ENCODE data around the gene NLN. TPM values are rescaled to one million over a fixed set of nuclear protein-coding genes. Genes with fewer than 3 reads are reported as not detected.
"Not testable (repeated sequence)": the region's sequence is repeated elsewhere in the genome, so short reads cannot be mapped to it uniquely, and the experiment has no call there.

Gene NLN
- total and polyA plus RNA-seq, 4 donors = 21.7 to 38.6 (median 24.2) TPM

DNA sequence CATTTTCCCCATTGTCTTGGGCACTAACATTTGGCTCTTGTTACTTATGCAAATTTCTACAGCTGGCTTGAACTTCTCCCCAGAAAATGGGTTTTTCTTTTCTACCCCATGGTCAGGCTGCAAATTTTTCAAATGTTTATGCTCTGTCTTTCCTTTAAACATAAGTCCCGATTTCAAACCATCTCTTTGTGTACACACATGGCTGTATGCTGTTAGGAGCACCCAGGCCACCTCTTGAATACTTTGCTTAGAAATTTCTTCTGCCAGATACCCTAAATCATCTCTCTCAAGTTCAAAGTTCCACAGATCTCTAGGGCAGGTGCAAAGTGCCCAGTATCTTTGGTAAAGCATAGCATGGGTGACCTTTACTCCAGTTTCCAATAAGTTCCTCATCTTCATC, 45.6 kb downstream of the NLN start:
- DNase-seq (ENCODE audit: low read depth in 4 of 6, low spot score in 6 of 6) = no peak
- no peak overlapping the region for H3K27ac ChIP-seq (ENCODE audit: low read depth, low read length)
- H3K4me3 ChIP-seq (ENCODE audit: low read depth, low read length) = no peak overlapping the region
- H3K36me3 ChIP-seq (ENCODE audit: control insufficient read depth, insufficient read depth, low read length) = peaks cover 4% of the 10 kb centered on the region
- 100% methylated on average over 1 of the region's 1 CpG for WGBS (ENCODE audit: insufficient coverage)
- H3K4me1 ChIP-seq (ENCODE audit: control insufficient read depth, insufficient read depth, low read length) = no peaks in the 10 kb centered on the region
- peaks cover 2% of the 10 kb centered on the region for H3K9me3 ChIP-seq (ENCODE audit: control insufficient read depth, insufficient read depth, low read length)
- H3K27me3 ChIP-seq (ENCODE audit: control insufficient read depth, insufficient read depth, low read length) = no peaks in the 10 kb centered on the region

DNA sequence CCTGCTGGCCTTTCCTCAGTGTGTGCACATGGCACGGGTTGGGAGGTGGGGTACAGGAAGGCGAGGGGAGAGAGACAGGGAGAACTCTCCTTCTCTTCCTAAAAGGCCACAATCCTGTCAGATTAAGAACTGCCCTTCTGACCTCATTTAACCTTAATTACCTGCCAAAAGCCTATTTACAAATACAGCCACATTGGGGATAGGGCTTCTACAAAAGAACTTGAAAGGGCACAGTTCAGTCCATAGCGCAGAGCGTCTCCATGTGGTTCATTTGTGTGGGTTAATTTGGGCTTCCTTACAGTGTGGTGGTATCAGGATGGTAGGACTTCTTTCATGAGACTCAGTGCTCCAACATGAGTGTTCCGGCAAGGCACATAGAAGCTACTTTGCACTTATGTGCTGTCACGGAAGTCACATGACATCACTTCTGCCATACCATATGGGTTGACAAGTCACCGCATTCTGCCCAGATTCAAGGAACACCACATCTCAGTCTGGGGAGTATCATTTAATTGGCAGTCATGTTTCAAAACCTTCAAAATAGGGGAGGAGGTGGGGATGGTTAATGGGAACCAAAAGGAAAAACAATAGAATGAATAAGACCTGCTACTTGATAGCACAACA, 46.8 kb downstream of the NLN start:
- Histone ChIP-seq H3K4me3 (ENCODE audit: low read depth, low read length) (no peak overlapping the region), H3K27ac (ENCODE audit: low read depth, low read length) (no peak overlapping the region), H3K9me3 (ENCODE audit: control insufficient read depth, insufficient read depth, low read length) (peaks cover 2% of the 10 kb centered on the region), H3K36me3 (ENCODE audit: control insufficient read depth, insufficient read depth, low read length) (peaks cover 9% of the 10 kb centered on the region), H3K4me1 (ENCODE audit: control insufficient read depth, insufficient read depth, low read length) (no peaks in the 10 kb centered on the region), H3K27me3 (ENCODE audit: control insufficient read depth, insufficient read depth, low read length) (no peaks in the 10 kb centered on the region)
- 100% methylated on average over 3 of the region's 7 CpGs for WGBS (ENCODE audit: insufficient coverage)
- DNase-seq (ENCODE audit: low read depth in 4 of 6, low spot score in 6 of 6) = no peak

DNA sequence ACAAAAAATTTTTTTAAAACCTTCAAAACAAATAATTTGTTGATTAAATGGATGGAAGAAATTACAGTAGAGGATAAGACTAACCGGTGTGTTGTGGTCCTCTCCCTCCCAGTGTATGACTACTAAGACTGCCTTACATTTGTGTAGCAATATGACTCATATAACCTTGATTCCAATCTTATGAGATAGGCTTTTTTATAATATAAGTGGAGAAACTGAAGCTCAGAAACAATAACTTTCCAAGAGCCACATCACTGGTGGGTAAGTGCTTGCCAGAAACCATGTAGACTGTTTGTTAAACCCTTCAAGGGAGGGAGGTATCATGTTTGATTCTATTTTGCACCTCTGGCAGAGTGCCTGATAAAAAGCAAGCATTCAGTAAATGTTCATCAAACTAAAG, 47.5 kb downstream of the NLN start:
- Histone ChIP-seq H3K9me3 (ENCODE audit: control insufficient read depth, insufficient read depth, low read length) (peaks cover 2% of the 10 kb centered on the region), H3K36me3 (ENCODE audit: control insufficient read depth, insufficient read depth, low read length) (peaks cover 9% of the 10 kb centered on the region), H3K27ac (ENCODE audit: low read depth, low read length) (no peak overlapping the region), H3K27me3 (ENCODE audit: control insufficient read depth, insufficient read depth, low read length) (no peaks in the 10 kb centered on the region), H3K4me1 (ENCODE audit: control insufficient read depth, insufficient read depth, low read length) (no peaks in the 10 kb centered on the region), H3K4me3 (ENCODE audit: low read depth, low read length) (no peak overlapping the region)
- no peak for DNase-seq (ENCODE audit: low read depth in 4 of 6, low spot score in 6 of 6)
- no CpG with 5 or more reads among the region's 1 CpG for WGBS (ENCODE audit: insufficient coverage)

DNA sequence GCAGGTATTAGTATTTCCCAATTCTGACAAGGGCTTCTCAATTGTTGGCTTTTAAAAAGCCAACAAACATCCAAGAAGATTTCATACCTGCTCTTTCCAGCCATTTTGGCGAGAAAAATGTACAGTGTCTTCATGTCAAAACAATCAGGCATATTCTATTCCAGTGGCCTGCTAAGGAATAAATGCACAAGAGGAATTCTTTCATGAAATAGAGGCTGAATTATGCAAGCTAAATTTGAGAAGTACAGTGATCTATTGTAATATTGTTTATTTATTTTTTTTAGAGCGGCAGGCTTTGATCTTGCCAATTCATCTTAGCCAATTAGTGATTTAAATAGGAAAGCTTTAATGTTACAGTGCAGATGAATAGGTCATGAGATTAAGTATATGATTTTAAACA, 49.3 kb downstream of the NLN start:
- Histone ChIP-seq H3K27me3 (ENCODE audit: control insufficient read depth, insufficient read depth, low read length) (no peaks in the 10 kb centered on the region), H3K4me3 (ENCODE audit: low read depth, low read length) (no peak overlapping the region), H3K4me1 (ENCODE audit: control insufficient read depth, insufficient read depth, low read length) (no peaks in the 10 kb centered on the region), H3K9me3 (ENCODE audit: control insufficient read depth, insufficient read depth, low read length) (peaks cover 2% of the 10 kb centered on the region), H3K36me3 (ENCODE audit: control insufficient read depth, insufficient read depth, low read length) (peaks cover 9% of the 10 kb centered on the region), H3K27ac (ENCODE audit: low read depth, low read length) (no peak overlapping the region)
- DNase-seq (ENCODE audit: low read depth in 4 of 6, low spot score in 6 of 6) = peak in 1 of 6 donors; percentile 18
- no CpG with 5 or more reads among the region's 2 CpGs for WGBS (ENCODE audit: insufficient coverage)

DNA sequence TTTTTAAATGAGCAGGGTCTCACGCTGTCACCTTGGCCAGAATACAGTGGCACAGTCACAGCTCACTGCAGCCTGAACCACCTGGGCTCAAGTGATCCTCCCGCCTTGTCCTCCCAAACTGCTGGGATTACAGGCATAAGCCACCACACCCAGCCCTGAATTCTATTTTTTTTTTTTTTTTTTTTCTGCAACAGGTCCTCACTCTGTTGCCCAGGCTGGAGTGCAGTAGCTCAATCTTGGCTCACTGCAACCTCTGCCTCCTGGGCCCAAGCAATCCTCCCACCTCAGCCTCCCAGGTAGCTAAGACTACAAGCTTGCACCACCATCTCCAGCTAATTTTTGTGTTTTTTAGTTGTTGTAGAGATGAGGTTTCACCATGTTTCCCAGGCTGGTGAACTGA, 51.0 kb downstream of the NLN start:
- 100% methylated on average over 1 of the region's 2 CpGs for WGBS (ENCODE audit: insufficient coverage)
- not testable (repeated sequence) for H3K36me3 ChIP-seq (ENCODE audit: control insufficient read depth, insufficient read depth, low read length); H3K4me3 ChIP-seq (ENCODE audit: low read depth, low read length); H3K4me1 ChIP-seq (ENCODE audit: control insufficient read depth, insufficient read depth, low read length); H3K27me3 ChIP-seq (ENCODE audit: control insufficient read depth, insufficient read depth, low read length); DNase-seq (ENCODE audit: low read depth in 4 of 6, low spot score in 6 of 6); H3K27ac ChIP-seq (ENCODE audit: low read depth, low read length); H3K9me3 ChIP-seq (ENCODE audit: control insufficient read depth, insufficient read depth, low read length)

DNA sequence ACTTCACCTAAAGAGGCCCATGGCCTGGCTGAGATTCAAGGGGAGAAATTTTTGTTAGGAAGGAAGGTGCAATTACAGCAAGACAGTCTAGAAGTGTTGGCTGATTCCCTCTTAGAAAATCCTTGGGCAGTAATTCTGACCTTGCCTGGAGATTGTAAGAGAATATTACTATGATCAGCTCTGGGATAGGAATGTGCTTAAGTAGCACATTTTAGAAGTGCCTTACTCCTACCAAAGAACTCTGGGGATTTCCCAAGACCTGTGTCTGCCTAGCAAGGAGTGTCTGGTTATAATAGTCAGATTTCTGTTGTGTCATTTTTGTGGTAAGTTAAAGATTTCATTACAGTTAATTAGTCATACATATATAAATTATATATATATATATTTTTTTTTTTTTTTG, 52.3 kb downstream of the NLN start:
- peaks cover 5% of the 10 kb centered on the region for H3K36me3 ChIP-seq (ENCODE audit: control insufficient read depth, insufficient read depth, low read length)
- no peaks in the 10 kb centered on the region for H3K4me1 ChIP-seq (ENCODE audit: control insufficient read depth, insufficient read depth, low read length)
- no peaks in the 10 kb centered on the region for H3K9me3 ChIP-seq (ENCODE audit: control insufficient read depth, insufficient read depth, low read length)
- H3K27ac ChIP-seq (ENCODE audit: low read depth, low read length) = no peak overlapping the region
- no peak overlapping the region for H3K4me3 ChIP-seq (ENCODE audit: low read depth, low read length)
- DNase-seq (ENCODE audit: low read depth in 4 of 6, low spot score in 6 of 6) = peak in 1 of 6 donors; percentile 21
- no peaks in the 10 kb centered on the region for H3K27me3 ChIP-seq (ENCODE audit: control insufficient read depth, insufficient read depth, low read length)

DNA sequence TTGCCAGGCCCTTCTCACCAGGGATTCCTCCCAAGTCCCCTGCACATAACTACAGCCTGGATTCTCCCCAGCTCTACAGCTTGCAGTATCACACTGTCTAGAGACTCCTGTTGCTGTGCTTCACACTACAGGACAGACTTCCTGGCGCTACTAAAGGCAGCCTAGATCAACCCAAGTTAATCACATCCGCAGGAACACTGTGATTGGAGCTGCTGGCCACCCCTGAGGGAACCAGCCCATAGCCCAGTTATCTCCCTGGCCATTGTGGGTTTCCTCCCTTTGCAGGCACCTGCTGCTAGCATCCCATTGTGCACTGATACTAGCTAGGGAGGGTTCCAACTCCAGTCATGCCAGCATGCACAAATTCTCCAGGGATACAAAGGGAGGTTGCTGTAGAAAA, 53.5 kb downstream of the NLN start:
- H3K27me3 ChIP-seq (ENCODE audit: control insufficient read depth, insufficient read depth, low read length) = no peaks in the 10 kb centered on the region
- no peak for DNase-seq (ENCODE audit: low read depth in 4 of 6, low spot score in 6 of 6)
- WGBS (ENCODE audit: insufficient coverage) = 100% methylated on average over 2 of the region's 2 CpGs
- peaks cover 6% of the 10 kb centered on the region for H3K36me3 ChIP-seq (ENCODE audit: control insufficient read depth, insufficient read depth, low read length)
- H3K4me3 ChIP-seq (ENCODE audit: low read depth, low read length) = no peak overlapping the region
- no peaks in the 10 kb centered on the region for H3K9me3 ChIP-seq (ENCODE audit: control insufficient read depth, insufficient read depth, low read length)
- no peak overlapping the region for H3K27ac ChIP-seq (ENCODE audit: low read depth, low read length)
- no peaks in the 10 kb centered on the region for H3K4me1 ChIP-seq (ENCODE audit: control insufficient read depth, insufficient read depth, low read length)

DNA sequence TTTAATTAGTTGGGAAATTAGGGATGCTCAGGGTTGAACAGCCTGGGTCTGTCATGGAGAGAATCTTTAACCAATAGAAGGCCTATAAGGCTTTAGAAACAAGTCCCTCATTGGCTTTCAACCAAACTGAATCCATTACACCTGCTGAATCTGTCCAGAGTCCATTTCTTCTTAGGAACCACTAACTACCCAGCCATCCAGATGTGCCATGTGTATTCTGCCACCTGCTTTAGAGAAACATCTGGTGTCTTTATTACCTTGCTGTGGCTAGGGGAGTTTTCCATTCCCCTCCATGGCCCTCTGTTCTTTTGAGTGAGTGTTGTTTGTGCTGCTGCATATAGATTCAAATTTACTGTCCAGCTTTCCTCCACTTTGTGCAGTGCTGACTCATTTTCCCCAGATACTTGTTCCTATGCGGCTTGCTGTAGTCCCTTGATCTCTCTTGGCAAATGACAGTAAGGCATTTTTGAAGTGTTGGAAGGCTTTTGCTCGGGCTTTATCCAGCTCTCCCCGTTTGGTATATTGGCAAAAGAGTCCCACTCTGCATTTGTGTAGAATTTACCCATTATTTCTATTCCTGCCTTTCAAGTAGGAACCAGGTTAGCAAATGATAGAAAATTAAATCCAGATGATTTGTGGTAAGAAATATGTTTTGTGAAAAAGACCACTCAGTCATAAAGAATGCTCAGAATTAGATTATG, 54.6 kb downstream of the NLN start:
- Histone ChIP-seq H3K27me3 (ENCODE audit: control insufficient read depth, insufficient read depth, low read length) (no peaks in the 10 kb centered on the region), H3K27ac (ENCODE audit: low read depth, low read length) (no peak overlapping the region), H3K4me3 (ENCODE audit: low read depth, low read length) (no peak overlapping the region), H3K9me3 (ENCODE audit: control insufficient read depth, insufficient read depth, low read length) (no peaks in the 10 kb centered on the region), H3K36me3 (ENCODE audit: control insufficient read depth, insufficient read depth, low read length) (peaks cover 9% of the 10 kb centered on the region), H3K4me1 (ENCODE audit: control insufficient read depth, insufficient read depth, low read length) (no peaks in the 10 kb centered on the region)
- WGBS (ENCODE audit: insufficient coverage) = no CpG with 5 or more reads among the region's 3 CpGs
- peak in 1 of 6 donors; percentile 59 for DNase-seq (ENCODE audit: low read depth in 4 of 6, low spot score in 6 of 6)

DNA sequence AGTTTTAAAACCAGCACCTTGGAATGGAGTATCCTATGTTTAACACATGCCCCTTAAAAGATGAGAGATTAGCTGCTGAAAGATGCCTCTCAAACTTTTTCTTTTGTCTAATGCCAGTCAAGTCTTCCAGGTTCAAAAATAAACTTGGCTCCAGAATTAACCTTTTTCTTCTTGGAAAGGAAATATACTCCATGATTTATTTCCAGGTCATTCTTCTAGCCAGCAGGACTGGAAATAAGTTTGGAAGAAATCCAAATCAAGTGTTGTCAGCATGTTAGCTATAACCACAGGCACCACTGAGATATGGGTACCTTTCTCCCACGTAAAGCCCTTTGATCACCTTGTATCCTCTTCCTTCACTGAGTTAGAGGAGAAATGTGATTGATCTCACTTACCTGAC, 56.1 kb downstream of the NLN start:
- H3K27ac ChIP-seq (ENCODE audit: low read depth, low read length) = no peak overlapping the region
- H3K27me3 ChIP-seq (ENCODE audit: control insufficient read depth, insufficient read depth, low read length) = no peaks in the 10 kb centered on the region
- no peaks in the 10 kb centered on the region for H3K9me3 ChIP-seq (ENCODE audit: control insufficient read depth, insufficient read depth, low read length)
- no peak overlapping the region for H3K4me3 ChIP-seq (ENCODE audit: low read depth, low read length)
- no CpG with 5 or more reads among the region's 1 CpG for WGBS (ENCODE audit: insufficient coverage)
- H3K36me3 ChIP-seq (ENCODE audit: control insufficient read depth, insufficient read depth, low read length) = peaks cover 3% of the 10 kb centered on the region
- no peaks in the 10 kb centered on the region for H3K4me1 ChIP-seq (ENCODE audit: control insufficient read depth, insufficient read depth, low read length)
- DNase-seq (ENCODE audit: low read depth in 4 of 6, low spot score in 6 of 6) = no peak

DNA sequence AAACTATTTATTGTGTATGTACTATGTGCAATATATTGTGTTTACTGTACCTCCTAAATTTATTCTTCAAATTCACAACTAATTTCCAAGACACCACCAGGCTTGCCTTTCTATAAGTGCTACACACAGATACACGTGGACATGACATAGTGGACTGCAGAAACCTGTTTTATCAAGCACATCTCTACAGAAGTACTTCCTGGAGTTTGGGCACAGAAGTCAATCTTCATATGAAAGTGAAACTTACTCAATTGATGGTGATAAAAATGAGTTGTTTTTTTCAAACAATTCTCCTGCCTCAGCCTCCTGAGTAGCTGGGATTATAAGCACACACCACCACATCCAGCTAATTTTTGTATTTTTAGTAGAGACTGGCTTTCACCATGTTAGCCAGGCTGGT, 57.6 kb downstream of the NLN start:
- no CpG with 5 or more reads among the region's 1 CpG for WGBS (ENCODE audit: insufficient coverage)
- H3K36me3 ChIP-seq (ENCODE audit: control insufficient read depth, insufficient read depth, low read length) = peaks cover 3% of the 10 kb centered on the region
- H3K27me3 ChIP-seq (ENCODE audit: control insufficient read depth, insufficient read depth, low read length) = no peaks in the 10 kb centered on the region
- DNase-seq (ENCODE audit: low read depth in 4 of 6, low spot score in 6 of 6) = no peak
- no peaks in the 10 kb centered on the region for H3K9me3 ChIP-seq (ENCODE audit: control insufficient read depth, insufficient read depth, low read length)
- H3K4me3 ChIP-seq (ENCODE audit: low read depth, low read length) = no peak overlapping the region
- no peaks in the 10 kb centered on the region for H3K4me1 ChIP-seq (ENCODE audit: control insufficient read depth, insufficient read depth, low read length)
- no peak overlapping the region for H3K27ac ChIP-seq (ENCODE audit: low read depth, low read length)
